Stimulated activated CD8-positive, alpha-beta memory T cell treated with anti-CD3 and anti-CD28 coated beads, Interleukin-4, amount 100 ng/mL, for 24 hours (primary cell): ENCODE measurements around the gene VPS37B.

Source experiments
- DNase-seq: peaks from one replicate; pipeline ENCODE4 v3.0.0-alpha.2; 2020; ENCODE audit warnings: low read depth

Gene VPS37B

GRCh38 chr12:122852336-122853275 lies 43.3 kb downstream of the VPS37B start:
- DNase-seq = no peak

- DNase-seq = no peak
These were observed 44.1 kb downstream of the VPS37B start for GRCh38 chr12:122851820-122852219.

GRCh38 chr12:122850695-122851350 lies 45.1 kb downstream of the VPS37B start:
- no peak for DNase-seq

- no peak for DNase-seq
These were observed 45.9 kb downstream of the VPS37B start for GRCh38 chr12:122850048-122850445.

- no peak for DNase-seq
These were observed 46.4 kb downstream of the VPS37B start for GRCh38 chr12:122849352-122850047.

- DNase-seq = no peak
These were observed 47.2 kb downstream of the VPS37B start for GRCh38 chr12:122848471-122849351.

- DNase-seq = no peak
These were observed 48.0 kb downstream of the VPS37B start for GRCh38 chr12:122847921-122848421.

- DNase-seq = no peak
These were observed 48.4 kb downstream of the VPS37B start for GRCh38 chr12:122847516-122847836.

- DNase-seq = no peak
These were observed 49.1 kb downstream of the VPS37B start for GRCh38 chr12:122846622-122847515.

- DNase-seq = no peak
These were observed 49.9 kb downstream of the VPS37B start for GRCh38 chr12:122845865-122846621.

- no peak for DNase-seq
These were observed 50.7 kb downstream of the VPS37B start for GRCh38 chr12:122845041-122845864.

GRCh38 chr12:122844366-122844971 lies 51.5 kb downstream of the VPS37B start:
- no peak for DNase-seq

- DNase-seq = no peak
These were observed 52.5 kb downstream of the VPS37B start for GRCh38 chr12:122843455-122843854.

GRCh38 chr12:122842505-122843405 lies 53.2 kb downstream of the VPS37B start:
- no peak for DNase-seq

GRCh38 chr12:122841544-122842321 lies 54.2 kb downstream of the VPS37B start:
- no peak for DNase-seq
